ENCODE data around the gene PIGR. TPM values are rescaled to one million over a fixed set of nuclear protein-coding genes. Genes with fewer than 3 reads are reported as not detected.
"Not testable (repeated sequence)": the region's sequence is repeated elsewhere in the genome, so short reads cannot be mapped to it uniquely, and the experiment has no call there.

The PIGR gene
- total RNA-seq, 1 experiment from 2014 or later = not detected

GRCh38 chr1:206926286-206926685 lies 20.0 kb downstream of the PIGR start:
- Histone ChIP-seq H3K27me3 (ENCODE audit: low read length) (no peaks in the 10 kb centered on the region), H2AFZ (ENCODE audit: low read length) (no peak overlapping the region), H3K36me3 (ENCODE audit: low read depth, low read length) (no peaks in the 10 kb centered on the region), H4K20me1 (ENCODE audit: low read length) (no peaks in the 10 kb centered on the region), H3K4me2 (ENCODE audit: low read length) (no peak overlapping the region), H3F3A (ENCODE audit: low read length, unreplicated experiment) (peaks cover 7% of the 10 kb centered on the region), H3K9me2 (replicated peaks; ENCODE audit: low read length) (no peaks in the 10 kb centered on the region), H3K4me1 (ENCODE audit: insufficient read depth, low read length) (peaks cover 15% of the 10 kb centered on the region), H3K79me2 (ENCODE audit: low read length) (no peaks in the 10 kb centered on the region), H3K9me3 (ENCODE audit: low read length) (no peaks in the 10 kb centered on the region), H3K27ac (ENCODE audit: low read length) (no peak overlapping the region), H3K4me3 (ENCODE audit: low read length) (no peak overlapping the region), H3K9ac (ENCODE audit: low read length) (no peak overlapping the region)
- CTCF ChIA-PET = interaction anchor here (1.4 kb wide), 1 partner anchor 14 kb away, joined by 6 read pairs; no protein-coding TSS in a partner anchor
- intact Hi-C loops (cut with micrococcal nuclease) = no loop called here
- TF ChIP-seq EZH2 (IDR thresholded peaks at IDR 0.05; ENCODE audit: low read length, unreplicated experiment) = no peak
- TF ChIP-seq CTCF (conservative IDR thresholded peaks at IDR 0.05; ENCODE audit: low read depth, low read length) = no peak
- TF ChIP-seq EZH2phosphoT487 (IDR thresholded peaks at IDR 0.05; ENCODE audit: borderline replicate concordance, low read length) = no peak
- ATAC-seq (no peak), DNase-seq (no peak)
- no TSS peak for BruUV-seq (replicated peaks)
- POLR2A ChIA-PET (ENCODE audit: unreplicated experiment) = no interaction called here

DNA sequence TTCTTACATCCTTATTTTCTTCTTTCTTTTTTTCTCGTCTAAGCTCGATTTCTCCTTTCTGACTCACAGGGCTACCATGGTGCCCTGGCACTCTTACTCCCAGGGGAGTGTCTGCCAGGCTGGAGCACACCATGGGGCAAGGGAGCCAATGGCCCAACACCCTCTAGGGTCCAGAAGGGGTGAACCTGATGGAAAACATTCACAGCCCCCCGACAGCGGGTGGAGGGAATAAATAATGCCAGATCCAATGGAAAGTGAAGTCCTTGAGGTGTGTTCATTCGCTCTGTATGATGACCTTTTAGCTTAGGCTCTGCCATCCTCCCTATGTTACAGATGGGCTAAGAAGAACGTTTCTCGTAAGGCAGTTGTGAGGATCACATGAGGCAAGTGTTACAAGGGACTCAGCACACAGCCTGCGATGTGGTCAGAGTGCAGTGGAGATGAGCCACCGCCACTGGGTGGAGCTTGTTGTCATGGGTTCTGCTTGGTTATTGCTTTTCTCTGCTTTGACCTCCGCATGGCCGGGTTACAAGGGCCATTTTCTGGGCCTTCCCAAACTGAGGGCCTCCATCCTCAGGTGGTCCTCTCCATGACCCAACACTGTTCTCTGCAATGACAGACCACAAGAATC lies 21.0 kb downstream of the PIGR start:
- H3K27me3 ChIP-seq (ENCODE audit: low read length) = no peaks in the 10 kb centered on the region
- H3K36me3 ChIP-seq (ENCODE audit: low read depth, low read length) = no peaks in the 10 kb centered on the region
- H4K20me1 ChIP-seq (ENCODE audit: low read length) = no peaks in the 10 kb centered on the region
- CTCF ChIA-PET = interaction anchor here (0.7 kb wide), 1 partner anchor 301 kb away, joined by 3 read pairs; no protein-coding TSS in a partner anchor
- no peak for TF ChIP-seq EZH2 (IDR thresholded peaks at IDR 0.05; ENCODE audit: low read length, unreplicated experiment)
- TF ChIP-seq CTCF (conservative IDR thresholded peaks at IDR 0.05; ENCODE audit: low read depth, low read length) = no peak; the same call in 1 of the 2 replicates
- no peak for TF ChIP-seq EZH2phosphoT487 (IDR thresholded peaks at IDR 0.05; ENCODE audit: borderline replicate concordance, low read length)
- no peak overlapping the region for H3K27ac ChIP-seq (ENCODE audit: low read length)
- H3K4me2 ChIP-seq (ENCODE audit: low read length) = no peak overlapping the region
- no TSS peak for BruUV-seq (replicated peaks)
- H3F3A ChIP-seq (ENCODE audit: low read length, unreplicated experiment) = peaks cover 7% of the 10 kb centered on the region
- H3K9me3 ChIP-seq (ENCODE audit: low read length) = no peaks in the 10 kb centered on the region
- no peaks in the 10 kb centered on the region for H3K79me2 ChIP-seq (ENCODE audit: low read length)
- H2AFZ ChIP-seq (ENCODE audit: low read length) = no peak overlapping the region
- POLR2A ChIA-PET (ENCODE audit: unreplicated experiment) = no interaction called here
- no peaks in the 10 kb centered on the region for H3K9me2 ChIP-seq (replicated peaks; ENCODE audit: low read length)
- DNase-seq = no peak
- H3K4me3 ChIP-seq (ENCODE audit: low read length) = no peak overlapping the region
- peaks cover 15% of the 10 kb centered on the region for H3K4me1 ChIP-seq (ENCODE audit: insufficient read depth, low read length)
- H3K9ac ChIP-seq (ENCODE audit: low read length) = no peak overlapping the region
- intact Hi-C loops (cut with micrococcal nuclease) = no loop called here
- no peak for ATAC-seq

DNA sequence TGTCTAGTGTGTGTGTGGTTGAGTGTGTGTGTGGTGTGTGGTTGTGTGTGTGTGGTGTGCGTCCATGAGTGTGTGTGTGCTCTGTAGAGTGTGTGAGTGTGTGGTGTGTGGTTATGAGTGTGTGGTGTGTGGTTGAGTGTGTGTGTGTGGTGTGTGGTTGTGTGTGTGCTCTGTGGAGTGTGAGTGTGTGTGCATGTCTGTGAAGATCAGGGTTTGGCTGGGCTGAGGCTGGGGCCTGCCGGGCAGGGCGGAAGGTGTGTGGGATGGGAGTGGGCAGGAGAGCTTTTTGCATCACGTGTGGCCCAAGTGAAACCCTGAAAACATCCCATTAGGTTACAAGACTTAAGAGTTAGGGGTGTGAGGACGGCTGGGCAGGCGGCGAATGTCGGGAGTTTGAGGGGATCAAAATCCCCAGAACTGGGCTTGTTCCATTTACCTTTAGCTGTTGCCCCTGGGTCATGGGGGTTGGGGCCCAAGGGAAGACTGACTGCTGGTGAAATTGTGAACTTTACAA lies 21.6 kb downstream of the PIGR start:
- H3K4me2 ChIP-seq (ENCODE audit: low read length) = no peak overlapping the region
- ChIA-PET POLR2A (ENCODE audit: unreplicated experiment) (no interaction called here), CTCF (interaction anchor here (0.7 kb wide), 1 partner anchor 300 kb away, joined by 3 read pairs; no protein-coding TSS in a partner anchor)
- H3K9ac ChIP-seq (ENCODE audit: low read length) = no peak overlapping the region
- no peaks in the 10 kb centered on the region for H3K79me2 ChIP-seq (ENCODE audit: low read length)
- H3K36me3 ChIP-seq (ENCODE audit: low read depth, low read length) = no peaks in the 10 kb centered on the region
- peaks cover 15% of the 10 kb centered on the region for H3K4me1 ChIP-seq (ENCODE audit: insufficient read depth, low read length)
- BruUV-seq (replicated peaks) = no TSS peak
- no peaks in the 10 kb centered on the region for H3K9me3 ChIP-seq (ENCODE audit: low read length)
- no peak for TF ChIP-seq EZH2phosphoT487 (IDR thresholded peaks at IDR 0.05; ENCODE audit: borderline replicate concordance, low read length)
- no peak for TF ChIP-seq EZH2 (IDR thresholded peaks at IDR 0.05; ENCODE audit: low read length, unreplicated experiment)
- no peak for TF ChIP-seq CTCF (conservative IDR thresholded peaks at IDR 0.05; ENCODE audit: low read depth, low read length)
- peaks cover 7% of the 10 kb centered on the region for H3F3A ChIP-seq (ENCODE audit: low read length, unreplicated experiment)
- no peak overlapping the region for H3K27ac ChIP-seq (ENCODE audit: low read length)
- H3K9me2 ChIP-seq (replicated peaks; ENCODE audit: low read length) = no peaks in the 10 kb centered on the region
- H2AFZ ChIP-seq (ENCODE audit: low read length) = no peak overlapping the region
- H3K27me3 ChIP-seq (ENCODE audit: low read length) = no peaks in the 10 kb centered on the region
- H4K20me1 ChIP-seq (ENCODE audit: low read length) = no peaks in the 10 kb centered on the region
- intact Hi-C loops (cut with micrococcal nuclease) = no loop called here
- no peak overlapping the region for H3K4me3 ChIP-seq (ENCODE audit: low read length)
- ATAC-seq (no peak), DNase-seq (no peak)

- H3F3A ChIP-seq (ENCODE audit: low read length, unreplicated experiment); H3K9ac ChIP-seq (ENCODE audit: low read length); H2AFZ ChIP-seq (ENCODE audit: low read length); POLR2A ChIA-PET (ENCODE audit: unreplicated experiment); H3K9me2 ChIP-seq (replicated peaks; ENCODE audit: low read length); H3K79me2 ChIP-seq (ENCODE audit: low read length); H3K4me2 ChIP-seq (ENCODE audit: low read length); H3K36me3 ChIP-seq (ENCODE audit: low read depth, low read length); CTCF ChIA-PET; DNase-seq; H3K27me3 ChIP-seq (ENCODE audit: low read length); ATAC-seq; intact Hi-C loops (cut with micrococcal nuclease); H4K20me1 ChIP-seq (ENCODE audit: low read length); H3K9me3 ChIP-seq (ENCODE audit: low read length); BruUV-seq (replicated peaks); H3K4me3 ChIP-seq (ENCODE audit: low read length); H3K27ac ChIP-seq (ENCODE audit: low read length): not testable (repeated sequence)
- peaks cover 15% of the 10 kb centered on the region for H3K4me1 ChIP-seq (ENCODE audit: insufficient read depth, low read length)
Observed at GRCh38 chr1:206923961-206924557, 22.2 kb downstream of the PIGR start.

Data from PC-3 (cell line).